Fibroblast of gingiva (primary cell): Measurements from ENCODE around the gene SULF2.

Experiments used
- DNase-seq: peaks from one replicate; pipeline ENCODE4 v3.0.0-alpha.2; 2011; ENCODE audit warnings: low read depth

Gene SULF2

DNA sequence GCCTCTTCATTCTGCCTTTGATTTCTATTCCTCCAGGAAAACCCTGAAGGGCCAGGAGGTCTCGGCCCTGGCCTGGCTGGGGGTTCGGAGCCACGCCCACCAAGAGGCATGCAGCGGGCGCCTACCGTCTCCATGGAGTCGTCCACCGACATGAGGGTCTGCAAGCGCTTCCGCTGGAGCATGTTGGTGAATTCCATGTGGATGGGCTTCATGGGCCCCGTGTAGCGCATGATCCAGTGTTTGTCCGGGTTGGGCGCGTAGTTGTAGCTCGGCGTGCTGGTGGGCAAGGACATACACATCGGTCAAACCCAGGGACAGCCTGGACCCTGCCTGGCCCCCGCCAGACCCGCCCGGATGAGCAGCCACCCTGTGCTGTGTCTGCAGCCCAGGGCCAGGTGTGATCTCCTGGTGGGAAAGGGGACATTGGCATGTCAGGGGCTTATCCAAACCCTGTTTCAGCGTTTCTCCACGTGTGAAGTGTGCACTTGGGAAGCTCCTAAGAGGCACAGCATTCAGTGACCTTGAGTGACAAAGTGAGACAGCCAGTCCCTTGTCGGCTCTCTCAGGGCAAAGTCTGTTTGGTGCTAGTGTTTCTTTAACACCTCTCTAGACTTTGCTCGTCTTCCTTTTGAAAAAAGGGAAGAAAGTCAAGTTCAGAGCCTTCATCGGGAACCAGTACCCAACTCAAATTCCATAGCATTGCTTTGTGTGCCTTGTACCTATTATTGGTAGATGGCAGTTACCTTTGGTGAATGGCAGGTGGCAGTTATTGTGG, 100.8 kb downstream of the SULF2 start:
- DNase-seq: no peak

GRCh38 chr20:47682916-47683315, 102.4 kb downstream of the SULF2 start:
- no peak for DNase-seq

GRCh38 chr20:47682028-47682783, 103.1 kb downstream of the SULF2 start:
- no peak for DNase-seq

- no peak for DNase-seq
Observed at GRCh38 chr20:47680804-47681529, 104.3 kb downstream of the SULF2 start.

DNA sequence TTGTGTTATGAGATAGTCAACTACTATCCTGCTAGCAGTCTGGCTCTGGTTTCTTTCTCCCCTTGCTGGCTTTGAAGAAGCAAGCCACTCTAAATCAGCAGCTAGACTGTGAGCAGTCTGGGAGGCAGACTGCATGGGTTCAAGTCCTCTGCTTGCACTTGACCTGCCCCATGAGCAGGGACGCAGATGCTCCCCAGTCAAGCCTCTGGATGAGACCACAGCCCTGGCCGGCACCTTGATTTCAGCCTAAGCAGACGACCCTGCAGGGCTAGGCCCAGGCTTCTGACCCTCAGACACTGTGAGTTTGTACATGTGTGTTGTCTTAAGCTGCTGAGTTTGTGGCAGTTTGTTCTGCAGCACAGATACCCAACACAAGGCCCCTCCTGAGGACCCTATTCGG, 105.8 kb downstream of the SULF2 start:
- DNase-seq: no peak

DNA sequence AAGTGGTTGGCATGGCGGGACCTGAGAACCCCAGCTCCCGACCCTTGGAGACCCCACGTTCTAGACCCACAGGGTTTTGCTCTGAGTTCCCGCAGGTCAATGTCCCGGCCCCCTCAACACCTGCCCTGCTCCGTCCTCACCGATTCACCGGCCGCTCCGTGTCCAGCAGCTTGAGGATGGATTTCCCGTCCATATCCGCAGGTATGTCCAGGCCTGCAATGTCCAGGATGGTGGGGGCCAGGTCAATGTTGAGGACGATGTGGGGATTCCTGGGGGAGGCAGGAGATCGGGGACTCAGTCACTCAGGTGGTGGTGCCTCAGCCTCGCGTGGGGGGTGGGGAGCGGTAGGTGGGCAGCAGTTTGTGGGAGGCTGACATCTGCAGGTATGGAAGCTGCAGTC, 106.7 kb downstream of the SULF2 start:
- DNase-seq: no peak

- DNase-seq: no peak
Observed at GRCh38 chr20:47677635-47678453, 107.4 kb downstream of the SULF2 start.

GRCh38 chr20:47676912-47677634, 108.2 kb downstream of the SULF2 start:
- DNase-seq: no peak

DNA sequence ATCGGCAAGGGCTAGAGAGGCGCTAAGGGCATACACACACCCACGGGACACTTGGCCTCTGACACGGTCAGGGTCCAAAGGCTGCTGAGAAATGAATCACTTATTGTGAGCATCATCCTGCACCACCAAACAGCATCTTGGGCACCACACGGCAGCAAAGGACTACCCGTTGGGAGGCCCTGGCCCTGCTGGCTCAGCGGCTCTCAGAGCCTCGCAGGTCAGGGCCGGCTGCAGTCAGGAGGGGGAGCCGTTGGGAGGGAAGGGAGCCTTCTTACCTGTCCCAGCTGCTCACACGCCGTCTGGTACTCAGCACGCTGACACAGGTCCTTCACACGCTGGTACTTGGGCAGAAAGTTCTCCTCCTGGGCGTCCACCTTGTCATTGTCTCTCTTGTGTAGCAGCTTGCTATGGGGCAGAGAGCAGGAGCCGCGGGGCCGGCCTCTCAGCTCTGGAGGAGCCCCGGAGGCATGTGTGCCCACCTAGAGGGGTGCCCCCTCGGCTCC, 109.0 kb downstream of the SULF2 start:
- DNase-seq: no peak

DNA sequence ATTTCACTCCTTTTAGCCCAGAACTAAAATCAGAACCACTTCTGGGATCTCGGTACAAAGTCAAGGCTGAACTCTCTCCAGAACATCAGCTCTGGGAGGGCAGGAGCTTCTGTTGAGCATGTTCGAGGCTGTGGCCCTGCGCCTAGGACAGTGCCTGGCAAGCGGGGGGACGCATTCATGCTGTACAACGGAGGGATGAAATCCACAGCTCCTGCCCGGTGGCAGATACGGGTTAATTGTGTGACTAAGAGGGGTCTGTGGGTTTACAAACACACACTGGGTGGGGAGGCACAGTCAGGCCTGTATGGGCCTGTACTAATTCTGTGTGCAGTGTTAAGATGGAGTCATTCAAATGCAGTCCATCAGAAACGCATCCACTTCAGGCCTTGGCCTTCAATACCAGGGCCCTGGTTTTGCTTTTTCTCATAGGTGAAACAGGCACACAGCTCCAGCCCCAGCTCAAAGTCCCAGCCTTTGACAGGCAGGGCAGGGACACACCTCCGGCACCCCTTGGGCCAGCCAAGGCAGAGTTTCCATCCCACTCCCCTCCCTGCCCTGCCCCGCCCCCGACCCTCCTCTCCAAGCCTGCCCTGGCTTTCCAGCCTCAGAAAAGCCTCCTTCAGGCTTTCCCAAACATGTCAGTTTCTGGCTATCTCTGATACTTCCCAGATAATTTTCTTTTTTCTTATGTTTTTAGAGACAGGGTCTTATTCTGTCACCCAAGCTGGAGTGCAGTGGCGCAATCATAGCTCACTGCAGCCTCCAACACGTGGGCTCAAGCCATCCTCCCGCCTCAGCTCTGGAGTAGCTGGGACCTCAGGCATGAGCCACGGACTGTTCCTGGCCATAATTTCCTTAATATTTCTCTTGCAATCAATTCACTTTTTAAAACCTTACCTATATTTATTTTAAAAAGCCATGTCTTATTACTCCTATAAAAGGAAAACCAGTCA, 109.8 kb downstream of the SULF2 start:
- DNase-seq: no peak

GRCh38 chr20:47674686-47675085, 110.6 kb downstream of the SULF2 start:
- DNase-seq: no peak

DNA sequence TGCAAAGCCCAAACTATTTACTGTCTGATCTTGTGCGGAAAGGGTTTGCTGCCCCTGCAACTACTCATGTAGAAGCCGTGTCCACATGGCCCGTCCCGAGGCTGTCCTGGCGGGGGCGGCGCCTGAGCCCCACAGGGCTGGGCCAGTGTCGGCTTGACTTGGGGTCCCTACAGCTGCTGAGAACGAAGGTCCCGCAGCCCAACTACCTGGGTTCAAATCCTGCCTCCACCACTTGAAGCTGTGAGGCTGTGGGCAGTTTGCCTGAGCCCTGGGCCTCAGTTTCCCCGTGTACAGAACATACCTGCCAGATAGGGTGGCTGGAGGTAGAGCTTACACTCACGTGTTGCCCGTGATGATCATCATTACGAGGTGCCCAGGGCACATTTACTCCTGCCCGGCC, 111.1 kb downstream of the SULF2 start:
- DNase-seq: no peak

DNA sequence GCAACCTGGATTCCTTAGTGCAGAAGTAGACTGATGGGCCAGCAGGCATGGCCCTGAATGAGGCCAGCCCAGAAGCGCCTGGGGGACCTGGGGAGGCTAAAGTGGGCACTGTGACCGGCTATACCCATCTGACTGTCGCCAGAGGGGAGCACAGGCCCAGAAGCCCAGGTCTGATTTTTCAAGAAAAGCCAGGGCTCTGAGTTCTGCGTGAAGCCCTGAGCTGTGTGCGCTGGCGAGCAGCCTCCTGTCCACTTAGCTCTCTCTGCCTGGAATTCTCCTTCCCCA, 111.7 kb downstream of the SULF2 start:
- DNase-seq: no peak

DNA sequence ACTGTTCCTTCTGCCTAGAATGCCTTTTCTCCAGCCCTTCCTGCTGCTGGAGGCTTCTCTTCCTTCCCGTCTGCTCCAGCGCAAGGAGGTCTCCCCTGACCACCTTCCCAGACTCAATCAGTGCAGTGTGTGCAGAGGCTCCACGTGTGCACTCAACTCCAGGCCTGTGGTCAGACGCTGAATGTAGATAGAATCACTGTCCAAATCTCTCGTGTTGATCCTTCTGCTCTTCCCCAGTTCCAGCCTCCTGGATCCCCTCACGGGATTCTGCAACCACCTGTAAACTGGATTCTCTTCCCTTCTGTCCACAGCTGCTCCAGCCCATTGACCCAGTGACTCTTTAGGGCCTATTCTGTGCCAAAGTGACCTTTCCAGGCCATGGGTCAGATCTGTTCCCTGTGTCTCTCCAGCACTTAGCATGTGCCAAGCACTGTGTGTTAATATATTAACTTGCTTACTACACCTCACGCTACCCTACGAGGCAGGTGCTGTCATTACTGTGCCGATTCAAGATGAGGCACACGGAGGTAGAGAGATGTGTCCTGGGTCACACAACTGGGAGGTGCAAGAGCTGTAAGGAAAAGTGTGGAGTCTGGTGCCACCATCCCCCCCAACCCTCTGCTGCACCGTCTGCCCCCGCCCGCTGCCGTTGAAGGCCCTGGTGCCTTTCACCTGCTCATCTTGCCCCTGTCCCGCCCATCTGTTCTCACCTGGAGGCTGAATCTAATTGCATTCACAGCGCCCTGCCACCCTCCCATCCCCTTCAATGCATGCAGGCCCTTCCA, 112.2 kb downstream of the SULF2 start:
- DNase-seq: no peak

- DNase-seq: no peak
Observed at GRCh38 chr20:47672166-47672565, 113.1 kb downstream of the SULF2 start.

- no peak for DNase-seq
Observed at GRCh38 chr20:47670913-47671312, 114.4 kb downstream of the SULF2 start.

DNA sequence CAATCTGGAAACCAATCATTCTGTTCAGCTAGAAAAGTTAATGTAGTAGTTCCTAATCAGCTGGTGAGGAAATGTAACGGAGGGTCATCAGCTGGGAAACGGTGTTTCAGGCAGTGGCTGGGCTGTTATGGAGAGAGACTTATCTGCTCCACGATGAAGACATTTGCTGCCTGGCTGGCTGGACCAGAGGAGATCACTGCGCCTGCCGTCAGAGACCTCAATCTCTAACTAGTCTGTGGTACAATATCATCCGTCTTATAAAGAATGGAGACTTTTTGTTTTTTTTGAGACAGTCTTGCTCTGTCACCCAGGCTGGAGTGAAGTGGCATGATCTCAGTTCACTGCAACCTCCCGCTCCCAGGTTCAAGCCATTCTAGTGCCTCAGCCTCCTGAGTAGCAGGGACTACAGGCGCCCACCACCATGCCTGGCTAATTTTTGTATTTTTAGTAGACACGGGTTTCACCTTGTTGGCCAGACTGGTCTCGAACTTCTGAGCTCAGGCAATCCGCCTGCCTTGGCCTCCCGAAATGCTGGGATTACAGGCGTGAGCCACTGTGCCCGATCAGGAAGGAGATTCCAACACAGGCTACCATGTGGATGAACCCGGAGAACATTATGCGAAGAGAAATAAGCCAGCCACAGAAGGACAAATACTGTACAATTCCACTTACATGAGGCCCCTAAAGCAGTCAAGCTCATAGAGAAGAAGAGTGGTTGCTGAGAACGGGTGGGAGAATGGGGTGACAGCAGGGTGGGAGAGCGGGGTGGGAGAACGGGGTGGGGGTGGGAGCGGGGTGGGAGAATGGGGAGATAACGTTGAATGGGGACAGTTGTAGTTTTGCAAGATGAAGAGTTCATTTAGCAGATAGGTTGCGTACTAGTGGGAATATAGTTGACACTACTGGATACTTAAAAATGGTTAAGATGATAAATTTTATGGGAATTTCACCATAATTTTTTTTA, 115.1 kb downstream of the SULF2 start:
- DNase-seq: no peak

- DNase-seq: no peak
Observed at GRCh38 chr20:47669489-47669888, 115.8 kb downstream of the SULF2 start.

DNA sequence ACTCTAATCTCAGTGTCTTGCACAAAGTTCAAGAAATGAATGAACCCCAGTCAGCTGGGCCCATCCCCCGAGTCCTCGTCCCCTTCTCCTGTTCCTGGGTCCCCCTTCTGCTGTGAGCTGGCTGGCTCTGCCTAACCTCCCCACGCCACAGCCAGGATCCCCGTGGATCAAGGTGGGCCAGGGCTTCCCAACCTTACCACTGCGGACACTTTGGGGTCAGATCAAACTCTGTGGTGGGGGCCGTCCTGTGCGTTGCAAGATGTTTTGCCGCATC, 116.2 kb downstream of the SULF2 start:
- DNase-seq: no peak
